IPS-18c (cell line): Measurements from ENCODE around the gene SMIM5.

Experiments used
- H3K4me3 ChIP-seq: 2 replicates; pipeline ENCODE4 v1.7.0; 2013; ENCODE audit warnings: low read depth, mild to moderate bottlenecking, low read length, moderate library complexity; ENCODE audit not compliant: insufficient read depth
- H3K9me3 ChIP-seq: one replicate; pipeline ENCODE4 v1.6.1; 2013; ENCODE audit warnings: mild to moderate bottlenecking, low read length, moderate library complexity; ENCODE audit not compliant: control insufficient read depth, insufficient read depth

Gene SMIM5

GRCh38 chr17:75596320-75597087 lies 36.7 kb upstream of the SMIM5 start:
- Histone ChIP-seq H3K4me3 (no peak overlapping the region), H3K9me3 (no peaks in the 10 kb centered on the region)

GRCh38 chr17:75601057-75601987 lies 31.9 kb upstream of the SMIM5 start:
- no peaks in the 10 kb centered on the region for H3K9me3 ChIP-seq

GRCh38 chr17:75602644-75603043 lies 30.6 kb upstream of the SMIM5 start:
- no peaks in the 10 kb centered on the region for H3K9me3 ChIP-seq
- H3K4me3 ChIP-seq, result no peak overlapping the region

More at GRCh38 chr17:75601057-75601987, 31.9 kb upstream of the SMIM5 start:
- H3K4me3 ChIP-seq, result no peak overlapping the region

GRCh38 chr17:75603123-75603522 lies 30.1 kb upstream of the SMIM5 start:
- no peaks in the 10 kb centered on the region for H3K9me3 ChIP-seq
- H3K4me3 ChIP-seq, result no peak overlapping the region

- no peaks in the 10 kb centered on the region for H3K9me3 ChIP-seq
- no peak overlapping the region for H3K4me3 ChIP-seq
These were observed 29.1 kb upstream of the SMIM5 start for GRCh38 chr17:75604034-75604695.

- Histone ChIP-seq H3K9me3 (no peaks in the 10 kb centered on the region), H3K4me3 (no peak overlapping the region)
These were observed 27.4 kb upstream of the SMIM5 start for GRCh38 chr17:75605790-75606189.

GRCh38 chr17:75607086-75607485 lies 26.1 kb upstream of the SMIM5 start:
- Histone ChIP-seq H3K9me3 (no peaks in the 10 kb centered on the region), H3K4me3 (no peak overlapping the region)

- Histone ChIP-seq H3K9me3 (no peaks in the 10 kb centered on the region), H3K4me3 (no peak overlapping the region)
These were observed 22.9 kb upstream of the SMIM5 start for GRCh38 chr17:75610103-75610984.

- Histone ChIP-seq H3K4me3 (no peak overlapping the region), H3K9me3 (no peaks in the 10 kb centered on the region)
These were observed 21.3 kb upstream of the SMIM5 start for GRCh38 chr17:75611851-75612429.

GRCh38 chr17:75612906-75613626 lies 20.2 kb upstream of the SMIM5 start:
- H3K4me3 ChIP-seq, result no peak overlapping the region

GRCh38 chr17:75614006-75614405 lies 19.2 kb upstream of the SMIM5 start:
- no peak overlapping the region for H3K4me3 ChIP-seq
- no peaks in the 10 kb centered on the region for H3K9me3 ChIP-seq

More at GRCh38 chr17:75612906-75613626, 20.2 kb upstream of the SMIM5 start:
- H3K9me3 ChIP-seq, result no peaks in the 10 kb centered on the region

GRCh38 chr17:75614556-75615270 lies 18.5 kb upstream of the SMIM5 start:
- H3K4me3 ChIP-seq, result no peak overlapping the region
- H3K9me3 ChIP-seq, result peaks cover 2% of the 10 kb centered on the region

- H3K9me3 ChIP-seq, result peaks cover 2% of the 10 kb centered on the region
- H3K4me3 ChIP-seq, result no peak overlapping the region
These were observed 17.9 kb upstream of the SMIM5 start for GRCh38 chr17:75615301-75615700.

- no peak overlapping the region for H3K4me3 ChIP-seq
- H3K9me3 ChIP-seq, result peaks cover 2% of the 10 kb centered on the region
These were observed 16.6 kb upstream of the SMIM5 start for GRCh38 chr17:75616521-75617122.

GRCh38 chr17:75617218-75617617 lies 16.0 kb upstream of the SMIM5 start:
- H3K4me3 ChIP-seq, result no peak overlapping the region
- H3K9me3 ChIP-seq, result peaks cover 2% of the 10 kb centered on the region
